Thyroid gland (tissue), 4 donors: Measurements from ENCODE around the gene SEPTIN10.

ENCODE experiments used
- CTCF ChIP-seq, 6 experiments: fragments of 200-600 bp in 3 of 6; fragments of 450-650 bp in 3 of 6; sonication (generic) in 3 of 6; IDR thresholded peaks; one replicate each; pipeline ENCODE4 v1.5.1; 2016 to 2019; ENCODE audit warnings: antibody characterized with exemption in 6 of 6, mild to moderate bottlenecking in 2 of 6, inconsistent platforms in 1 of 6, moderate library complexity in 1 of 6
- POLR2A ChIP-seq, 2 donors: fragments of 450-650 bp; IDR thresholded peaks; one replicate each; pipeline ENCODE4 v1.6.1; 2017; ENCODE audit warnings: antibody characterized with exemption in 2 of 2, mild to moderate bottlenecking in 2 of 2, moderate library complexity in 1 of 2

GRCh38 chr2:109497911-109498870, 115.6 kb downstream of the SEPTIN10 start:
- TF ChIP-seq CTCF (IDR thresholded peaks at IDR 0.05) (no peak), POLR2A (IDR thresholded peaks at IDR 0.05) (no peak)
